Natural killer cell treated with Interleukin-12 subunit alpha and Interleukin-12 subunit beta and Interleukin-15 and Interleukin-18, amount 100 ng/mL, for 72 hours (primary cell): Measurements from ENCODE around the gene MACROD2. TPM values are rescaled to one million over a fixed set of nuclear protein-coding genes. Genes with fewer than 3 reads are reported as not detected.
A peak's percentile ranks its signal among the peaks of the same experiment; 100 is the strongest.
"Not testable (repeated sequence)": the region's sequence is repeated elsewhere in the genome, so short reads cannot be mapped to it uniquely, and the experiment has no call there.

Experiments used
- ATAC-seq, 2 donors: fragments of 150-1000 bp; cut with Tn5 transposase in 1 of 2; sonication (Bioruptor Pico), chemical (Tn5 transposase) in 1 of 2; 2 replicates each; pipeline ENCODE4 v1.10.0; 2021
- DNase-seq: peaks from one replicate; pipeline ENCODE4 v3.0.0; 2022; ENCODE audit warnings: low spot score
- H3K27ac Mint-ChIP-seq, 2 donors: 1 replicate in 1 of 2; 2 replicates in 1 of 2; pipeline ENCODE4 v1.8.0; 2022; ENCODE audit warnings: mixed read lengths in 2 of 2, mild to moderate bottlenecking in 1 of 2, moderate library complexity in 1 of 2
- H3K27me3 Mint-ChIP-seq, 2 donors: 1 replicate in 1 of 2; 2 replicates in 1 of 2; pipeline ENCODE4 v1.8.0; 2022; ENCODE audit warnings: mixed read lengths in 2 of 2
- H3K36me3 Mint-ChIP-seq: one replicate; pipeline ENCODE4 v1.8.0; 2022; ENCODE audit warnings: mixed read lengths
- H3K4me1 Mint-ChIP-seq, 2 donors: 1 replicate in 1 of 2; 2 replicates in 1 of 2; pipeline ENCODE4 v1.8.0; 2022; ENCODE audit warnings: low read depth in 2 of 2, mixed read lengths in 2 of 2, mild to moderate bottlenecking in 1 of 2
- H3K4me3 Mint-ChIP-seq: one replicate; pipeline ENCODE4 v1.8.0; 2022; ENCODE audit warnings: mixed read lengths
- H3K9me3 Mint-ChIP-seq: 2 replicates; pipeline ENCODE4 v1.8.0; 2022; ENCODE audit warnings: mixed read lengths
- total RNA-seq, 2 donors: library from RNA; stranded (reverse); gene quantifications; one replicate each; pipeline ENCODE4 v1.2.3, GENCODE V29; 2022

Gene MACROD2
- total RNA-seq: not detected

DNA sequence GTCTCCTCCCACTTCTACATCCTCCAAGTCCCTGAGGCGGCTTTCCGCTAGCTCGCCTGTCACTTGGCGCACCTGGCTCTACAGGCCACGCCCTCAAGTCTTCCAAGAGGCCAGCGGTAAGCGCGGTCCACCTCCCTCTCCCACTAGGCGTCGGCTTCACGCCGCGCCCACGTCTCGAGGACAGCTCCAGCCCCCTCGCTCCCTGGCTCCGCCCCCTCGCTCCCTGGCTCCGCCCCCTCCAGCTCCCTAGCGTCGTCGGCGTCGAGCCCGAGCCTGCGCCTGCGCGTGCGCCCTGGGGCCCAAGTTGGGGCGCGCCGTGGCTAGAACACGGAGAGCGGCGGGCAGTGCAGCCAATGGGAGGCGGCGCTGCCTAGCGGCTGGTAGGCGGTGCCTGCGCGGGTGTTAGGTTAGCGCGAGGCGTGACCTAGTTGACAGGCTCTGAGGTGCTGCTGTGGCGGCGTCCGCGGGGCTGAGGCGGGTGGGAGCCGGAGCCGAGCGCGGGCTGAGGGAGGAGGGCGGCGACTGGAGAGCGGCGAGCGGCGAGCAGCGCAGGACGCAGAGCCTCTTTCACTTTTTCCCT, at the start of gene MACROD2:
MACROD2 (plus strand) TSS at position 431 of the 580 bp plus-strand sequence.
- Mint-ChIP-seq H3K36me3 (peaks cover 5% of the 10 kb centered on the region), H3K27ac (no peak within 1 kb of the TSS), H3K4me1 (no peaks in the 10 kb centered on the region), H3K4me3 (peak within 1 kb of the TSS; percentile 50), H3K9me3 (peaks cover 11% of the 10 kb centered on the region), H3K27me3 (peaks cover 0 to 9% of the 10 kb centered on the region in 2 donors)
- ATAC-seq (peak; percentile 89 to 96), DNase-seq (peak; percentile 79)

DNA sequence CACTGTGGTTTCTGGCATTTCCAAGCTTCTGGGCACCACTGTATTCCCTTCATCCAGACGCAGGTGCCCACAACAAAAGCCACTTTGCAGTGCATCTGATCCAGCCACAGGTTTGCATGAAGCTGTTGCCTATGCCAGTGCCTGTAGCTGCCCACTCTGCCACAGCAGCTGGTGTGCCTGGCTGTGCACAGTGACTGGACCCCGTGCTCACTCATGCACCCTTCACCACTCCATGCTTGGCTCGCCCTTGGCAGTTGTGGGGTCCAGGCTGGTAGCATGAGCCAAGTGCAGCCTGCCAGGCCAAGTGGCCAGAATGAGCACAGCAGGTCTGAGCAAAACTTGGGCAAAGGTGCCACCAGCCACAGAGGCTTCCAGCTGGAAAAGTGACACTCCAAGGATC, 47.6 kb upstream of the MACROD2 start:
- Mint-ChIP-seq H3K9me3 (peaks cover 27% of the 10 kb centered on the region), H3K27me3 (no peaks in the 10 kb centered on the region), H3K4me3 (no peak overlapping the region), H3K4me1 (no peaks in the 10 kb centered on the region), H3K27ac (no peak overlapping the region), H3K36me3 (no peaks in the 10 kb centered on the region)
- DNase-seq (no peak), ATAC-seq (no peak)

DNA sequence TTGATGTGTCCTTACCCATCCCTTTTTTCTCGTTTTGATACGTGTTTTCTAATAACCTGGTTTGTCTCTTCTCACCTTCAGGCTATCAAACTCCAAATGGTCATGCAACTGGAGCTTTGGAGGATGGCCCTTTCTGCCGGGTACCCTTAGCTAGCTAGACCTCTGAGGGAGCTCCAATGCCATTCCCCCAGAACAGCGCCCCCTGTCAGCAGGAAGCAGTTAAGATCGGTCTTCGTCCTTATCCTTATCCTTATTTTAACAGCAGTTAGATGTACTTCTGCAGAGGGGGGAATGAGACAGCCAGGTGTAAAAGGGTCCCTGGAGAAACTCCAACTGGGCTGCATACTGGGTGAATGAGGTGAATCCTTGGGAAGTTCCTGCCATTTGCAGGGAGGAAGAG, 42.1 kb upstream of the MACROD2 start:
- ATAC-seq: no peak
- no peaks in the 10 kb centered on the region for H3K36me3 Mint-ChIP-seq

DNA sequence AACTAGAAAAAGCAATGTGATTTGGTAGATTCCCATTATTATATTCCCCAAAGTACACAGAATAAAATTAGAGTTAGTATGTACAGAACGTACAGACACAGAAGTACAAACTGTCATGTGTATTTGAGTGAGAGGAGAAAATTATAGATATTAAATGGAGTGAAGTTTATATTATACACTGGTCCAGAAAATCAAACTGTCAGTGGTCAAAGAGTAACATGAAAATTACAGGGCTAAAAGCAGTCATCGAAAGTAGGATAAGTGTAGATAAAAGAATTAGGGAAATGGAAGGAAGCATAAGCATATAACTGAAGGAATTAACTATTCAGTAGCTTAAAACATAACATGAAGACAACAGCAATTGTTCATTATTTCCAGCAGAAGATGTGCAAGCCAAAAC, 35.2 kb upstream of the MACROD2 start:
- Mint-ChIP-seq H3K27me3 (no peaks in the 10 kb centered on the region), H3K36me3 (no peaks in the 10 kb centered on the region), H3K9me3 (peaks cover 15% of the 10 kb centered on the region), H3K27ac (no peak overlapping the region), H3K4me1 (no peaks in the 10 kb centered on the region), H3K4me3 (no peak overlapping the region)
- ATAC-seq (no peak), DNase-seq (no peak)

More for the DNA sequence above, 42.1 kb upstream of the MACROD2 start:
- Mint-ChIP-seq H3K27ac (no peak overlapping the region), H3K4me3 (no peak overlapping the region), H3K4me1 (no peaks in the 10 kb centered on the region), H3K9me3 (peaks cover 17% of the 10 kb centered on the region), H3K27me3 (no peaks in the 10 kb centered on the region)
- no peak for DNase-seq

DNA sequence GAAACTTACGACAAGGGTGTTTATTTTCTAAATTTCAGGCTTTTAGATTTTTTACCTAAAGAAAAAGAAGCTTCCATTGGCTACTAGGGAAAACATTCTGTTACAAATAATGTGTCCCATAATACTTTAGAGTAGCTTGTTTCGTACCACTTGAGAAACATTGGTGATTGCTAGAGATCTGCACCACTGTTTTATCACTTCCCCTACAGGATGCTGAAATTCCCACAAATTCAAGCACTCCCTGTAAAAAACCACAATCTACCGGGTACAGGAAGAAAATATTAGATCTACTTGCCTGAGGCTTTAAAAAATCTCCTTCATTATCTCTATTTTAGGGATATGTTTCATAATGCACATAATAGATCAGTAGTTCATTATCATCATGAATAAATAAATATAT, 34.8 kb upstream of the MACROD2 start:
- DNase-seq: no peak

DNA sequence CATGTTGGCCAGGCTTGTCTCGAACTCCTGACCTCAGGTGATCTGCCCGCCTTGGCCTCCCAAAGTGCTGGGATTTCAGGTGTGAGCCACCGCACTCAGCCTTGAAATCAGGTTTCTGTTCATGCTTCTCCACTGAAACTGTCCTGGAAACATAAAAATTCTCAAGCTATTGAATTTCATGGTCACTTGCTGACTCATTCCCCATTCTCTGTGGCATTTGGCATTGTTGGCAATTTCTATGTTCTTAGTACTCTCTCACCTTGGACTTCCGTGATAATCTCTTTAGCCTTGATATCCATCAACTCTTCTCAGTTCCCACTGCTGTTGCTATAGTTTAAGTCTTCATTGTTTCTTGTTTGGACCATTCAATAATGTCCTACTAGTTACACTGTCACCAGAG, 11.1 kb upstream of the MACROD2 start:
- ATAC-seq (no peak), DNase-seq (no peak)
- peaks cover 8% of the 10 kb centered on the region for H3K9me3 Mint-ChIP-seq
- H3K36me3 Mint-ChIP-seq: no peaks in the 10 kb centered on the region
- no peaks in the 10 kb centered on the region for H3K27me3 Mint-ChIP-seq
- no peaks in the 10 kb centered on the region for H3K4me1 Mint-ChIP-seq
- no peak overlapping the region for H3K27ac Mint-ChIP-seq
- no peak overlapping the region for H3K4me3 Mint-ChIP-seq

More for the DNA sequence above, 34.8 kb upstream of the MACROD2 start:
- Mint-ChIP-seq H3K27ac (no peak overlapping the region), H3K36me3 (no peaks in the 10 kb centered on the region), H3K4me3 (no peak overlapping the region), H3K27me3 (no peaks in the 10 kb centered on the region), H3K4me1 (no peaks in the 10 kb centered on the region), H3K9me3 (peaks cover 12% of the 10 kb centered on the region)
- no peak for ATAC-seq

DNA sequence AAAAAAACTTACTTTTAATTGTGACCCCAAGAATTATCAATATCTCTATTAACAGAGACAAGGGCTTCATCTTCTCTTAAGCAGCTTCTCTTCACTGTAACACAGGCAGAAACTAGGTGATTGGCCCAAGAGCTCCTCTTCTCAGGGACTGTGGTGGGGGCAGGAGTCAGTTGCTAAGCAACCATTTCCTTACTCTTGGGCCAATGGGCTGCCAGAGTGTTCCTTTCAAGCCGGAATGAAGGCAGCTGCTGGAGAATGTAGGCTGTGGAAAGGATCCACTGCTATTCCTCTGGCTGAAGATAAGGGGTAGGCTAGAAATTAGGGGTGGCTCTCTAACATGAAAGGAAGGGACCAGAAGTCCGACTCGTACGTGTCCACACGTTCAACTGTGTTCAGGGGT, 4.9 kb upstream of the MACROD2 start, which contains the start of gene SEL1L2:
SEL1L2 (minus strand) TSS at position 150 of the 400 bp plus-strand sequence; CDS start at position 70, 80 bp downstream.
- Mint-ChIP-seq H3K27ac (no peak within 1 kb of the TSS), H3K9me3 (peaks cover 9% of the 10 kb centered on the region), H3K36me3 (no peaks in the 10 kb centered on the region), H3K27me3 (no peaks in the 10 kb centered on the region), H3K4me3 (no peak within 1 kb of the TSS), H3K4me1 (no peaks in the 10 kb centered on the region)
- ATAC-seq (no peak), DNase-seq (no peak)

DNA sequence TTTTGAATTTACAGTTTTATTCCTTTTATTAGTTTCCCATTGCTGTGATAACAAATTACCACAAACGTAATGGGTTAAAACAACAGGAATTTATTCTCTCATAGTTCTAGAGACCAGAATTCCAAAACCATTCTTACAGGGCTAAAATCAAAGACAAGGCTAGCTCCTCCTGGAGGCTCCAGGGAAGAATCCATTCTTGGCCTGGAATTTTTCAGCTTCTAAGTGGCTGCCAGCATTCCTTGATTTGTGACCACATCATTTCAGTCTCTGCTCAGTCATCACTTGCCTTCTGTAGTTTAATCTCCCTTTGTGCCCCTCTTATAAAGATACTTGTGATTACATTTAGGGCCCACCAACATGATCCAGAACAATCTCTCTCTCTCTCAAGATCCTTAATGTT, 4.0 kb upstream of the MACROD2 start:
- ATAC-seq (no peak), DNase-seq (no peak)
- Mint-ChIP-seq H3K27ac (no peak overlapping the region), H3K4me3 (no peak overlapping the region), H3K27me3 (peaks cover 0 to 2% of the 10 kb centered on the region in 2 donors), H3K36me3 (peaks cover 2% of the 10 kb centered on the region), H3K4me1 (no peaks in the 10 kb centered on the region), H3K9me3 (peaks cover 9% of the 10 kb centered on the region)

DNA sequence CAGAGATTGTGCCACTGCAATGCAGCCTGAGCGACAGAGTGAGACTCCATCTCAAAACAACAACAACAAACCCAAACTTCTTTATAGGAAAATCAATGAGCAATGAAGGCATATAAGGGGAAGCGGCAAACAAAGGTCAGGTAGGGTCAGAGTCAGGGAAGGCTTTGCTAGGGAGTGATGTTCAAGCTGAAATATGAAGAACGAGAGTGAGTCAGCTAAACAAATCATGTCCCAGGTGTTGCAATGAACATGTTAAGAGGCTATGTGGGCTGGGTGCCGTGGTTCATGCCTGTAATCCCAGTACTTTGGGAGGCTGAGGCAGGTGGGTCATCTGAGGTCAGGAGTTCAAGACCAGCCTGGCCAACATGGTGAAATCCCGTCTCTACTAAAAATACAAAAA, 3.4 kb upstream of the MACROD2 start:
- H3K9me3 Mint-ChIP-seq, ATAC-seq, H3K27me3 Mint-ChIP-seq, DNase-seq, H3K27ac Mint-ChIP-seq, H3K4me1 Mint-ChIP-seq, H3K36me3 Mint-ChIP-seq, H3K4me3 Mint-ChIP-seq: not testable (repeated sequence)

DNA sequence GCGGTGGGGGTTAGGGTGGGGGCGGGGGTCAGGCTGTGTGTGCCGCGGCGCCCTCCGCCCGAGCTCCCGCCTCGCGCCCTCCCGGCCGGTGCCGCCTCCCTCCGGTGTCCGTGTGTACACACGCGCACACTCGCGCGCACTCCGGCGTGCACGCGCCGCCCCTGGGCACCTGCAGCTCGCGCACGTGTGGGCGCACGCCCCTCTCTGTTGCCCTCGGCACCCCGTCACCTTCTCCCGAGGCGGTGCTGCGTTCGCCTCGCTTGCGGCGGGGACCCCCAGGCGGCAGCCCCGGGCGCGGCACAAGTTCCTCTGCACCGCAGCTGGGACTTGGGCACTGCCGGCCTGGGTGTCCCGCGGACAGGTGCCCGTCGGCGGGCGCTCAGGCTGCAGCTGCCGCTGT, 525 bp downstream of the MACROD2 start:
- Mint-ChIP-seq H3K36me3 (peaks cover 5% of the 10 kb centered on the region), H3K4me3 (no peak overlapping the region), H3K4me1 (no peaks in the 10 kb centered on the region), H3K27me3 (peaks cover 0 to 9% of the 10 kb centered on the region in 2 donors), H3K27ac (no peak overlapping the region), H3K9me3 (peaks cover 11% of the 10 kb centered on the region)
- DNase-seq (no peak), ATAC-seq (peak; percentile 1 to 51)

DNA sequence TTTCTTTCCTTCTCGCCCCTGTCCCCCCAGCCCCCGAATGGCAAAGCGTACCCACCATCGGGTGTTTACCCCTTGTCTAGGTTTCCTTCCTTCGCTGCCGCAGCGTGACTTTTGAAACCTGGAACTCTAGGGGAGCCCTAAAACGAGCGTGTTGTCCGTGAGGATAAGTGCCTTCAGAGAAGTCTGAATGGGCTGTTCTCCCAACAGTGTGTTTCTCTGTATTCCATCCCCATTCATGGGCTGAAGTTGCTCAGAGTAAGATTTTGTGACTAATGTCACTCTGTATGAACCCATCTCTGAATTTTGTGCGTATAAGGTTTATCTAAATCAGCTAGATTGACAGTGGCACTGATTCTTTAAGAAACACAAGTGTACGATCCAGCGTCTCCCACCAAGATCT, 949 bp downstream of the MACROD2 start:
- no peak overlapping the region for H3K27ac Mint-ChIP-seq
- H3K4me3 Mint-ChIP-seq: peak overlapping the region; percentile 50
- ATAC-seq (no peak), DNase-seq (no peak)
- peaks cover 0 to 9% of the 10 kb centered on the region in 2 donors for H3K27me3 Mint-ChIP-seq
- peaks cover 11% of the 10 kb centered on the region for H3K9me3 Mint-ChIP-seq
- H3K4me1 Mint-ChIP-seq: no peaks in the 10 kb centered on the region
- peaks cover 5% of the 10 kb centered on the region for H3K36me3 Mint-ChIP-seq

DNA sequence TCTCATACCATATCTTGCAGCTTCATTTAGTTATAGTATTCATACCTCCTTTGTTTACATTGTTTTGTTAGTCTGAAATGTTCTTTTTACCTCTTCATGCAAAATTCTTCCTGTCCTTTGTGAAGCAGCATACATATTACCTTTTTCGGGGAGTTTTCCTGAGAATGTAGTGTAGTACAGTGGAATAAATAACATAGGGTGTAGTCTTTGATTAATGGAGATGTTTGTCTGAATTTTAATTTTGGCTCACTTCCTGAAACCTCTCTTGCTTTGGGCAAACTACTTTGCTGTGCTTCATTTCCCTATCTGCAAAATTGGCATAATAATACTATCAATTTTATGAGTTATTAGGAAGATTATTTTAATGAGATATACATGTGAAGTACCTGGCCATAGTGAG, 5.6 kb downstream of the MACROD2 start:
- Mint-ChIP-seq H3K4me3 (no peak overlapping the region), H3K27ac (no peak overlapping the region), H3K27me3 (peaks cover 0 to 9% of the 10 kb centered on the region in 2 donors), H3K36me3 (peaks cover 5% of the 10 kb centered on the region), H3K9me3 (peaks cover 4% of the 10 kb centered on the region), H3K4me1 (no peaks in the 10 kb centered on the region)
- DNase-seq (no peak), ATAC-seq (no peak)

DNA sequence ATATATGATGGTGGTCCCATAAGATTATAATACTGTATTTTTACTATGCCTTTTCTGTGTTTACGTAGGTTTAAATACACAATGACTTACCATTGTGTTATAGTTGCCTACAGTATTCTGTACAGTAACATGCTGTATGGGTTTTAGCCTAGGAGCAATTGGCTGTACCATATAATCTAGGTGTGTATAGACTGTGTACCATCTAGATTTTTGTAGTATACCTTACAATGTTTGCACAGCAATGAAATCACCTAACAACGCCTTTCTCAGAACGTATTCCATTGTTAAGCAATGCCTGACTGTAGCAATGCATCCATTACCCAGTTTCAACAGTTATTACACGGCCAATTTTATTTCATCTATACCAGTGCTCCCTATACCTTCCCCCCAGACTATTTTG, 10.7 kb downstream of the MACROD2 start:
- no peaks in the 10 kb centered on the region for H3K27me3 Mint-ChIP-seq
- DNase-seq (no peak), ATAC-seq (no peak)
- no peak overlapping the region for H3K27ac Mint-ChIP-seq
- H3K4me3 Mint-ChIP-seq: no peak overlapping the region
- H3K9me3 Mint-ChIP-seq: peaks cover 14% of the 10 kb centered on the region
- no peaks in the 10 kb centered on the region for H3K36me3 Mint-ChIP-seq
- no peaks in the 10 kb centered on the region for H3K4me1 Mint-ChIP-seq

DNA sequence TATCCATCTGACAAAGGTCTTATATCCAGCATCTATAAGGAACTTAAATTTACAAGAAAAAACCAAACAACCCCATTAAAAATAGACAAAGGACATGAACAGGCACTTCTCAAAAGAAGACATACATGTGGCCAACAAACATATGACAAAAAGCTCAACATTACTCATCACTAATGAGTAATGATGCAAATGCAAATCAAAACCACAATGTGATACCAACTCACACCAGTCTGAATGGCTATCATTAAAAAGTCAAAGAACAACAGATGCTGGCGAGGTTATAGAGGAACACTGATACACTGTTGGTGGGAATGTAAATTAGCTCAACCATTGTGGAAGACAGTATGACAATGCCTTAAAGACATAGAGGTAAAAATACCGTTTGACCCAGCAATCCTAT, 13.9 kb downstream of the MACROD2 start:
- H3K9me3 Mint-ChIP-seq: peaks cover 14% of the 10 kb centered on the region
- no peak overlapping the region for H3K27ac Mint-ChIP-seq
- no peak overlapping the region for H3K4me3 Mint-ChIP-seq
- ATAC-seq (no peak), DNase-seq (no peak)
- H3K4me1 Mint-ChIP-seq: no peaks in the 10 kb centered on the region
- H3K27me3 Mint-ChIP-seq: no peaks in the 10 kb centered on the region
- no peaks in the 10 kb centered on the region for H3K36me3 Mint-ChIP-seq

DNA sequence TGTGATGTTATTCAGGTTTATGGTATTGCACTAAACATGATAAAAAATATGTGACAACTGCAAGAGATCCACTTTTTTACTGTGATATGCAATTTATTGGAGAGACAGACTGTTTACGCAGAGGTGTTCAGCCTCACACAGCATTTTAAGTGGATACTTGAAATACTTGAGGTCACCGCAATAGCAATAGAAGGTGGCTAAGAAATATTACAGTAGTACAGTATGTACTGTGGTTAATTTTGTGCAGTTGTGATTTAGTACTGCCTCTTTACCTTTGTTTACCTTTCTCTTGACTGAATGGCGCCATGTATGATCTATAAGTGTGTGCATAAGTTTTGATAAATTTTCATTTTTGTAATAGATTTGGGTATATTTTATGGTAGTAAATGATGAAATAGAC, 17.4 kb downstream of the MACROD2 start:
- Mint-ChIP-seq H3K36me3 (no peaks in the 10 kb centered on the region), H3K4me3 (no peak overlapping the region), H3K27me3 (no peaks in the 10 kb centered on the region), H3K27ac (no peak overlapping the region), H3K4me1 (no peaks in the 10 kb centered on the region), H3K9me3 (peaks cover 10% of the 10 kb centered on the region)
- DNase-seq: no peak
- ATAC-seq: no peak
